Transverse colon (tissue), 3 donors: ENCODE measurements around the gene PDZD2.

Experiments used
- POLR2A ChIP-seq: fragments of 450-650 bp; IDR thresholded peaks from one replicate; pipeline ENCODE4 v1.6.1; 2016; ENCODE audit warnings: antibody characterized with exemption, mild to moderate bottlenecking, moderate library complexity
- POLR2AphosphoS5 ChIP-seq, 3 donors: sonication (generic); formaldehyde crosslinking; IDR thresholded peaks; one replicate each; pipeline ENCODE4 v1.6.1; 2016; ENCODE audit warnings: antibody characterized with exemption in 3 of 3

DNA sequence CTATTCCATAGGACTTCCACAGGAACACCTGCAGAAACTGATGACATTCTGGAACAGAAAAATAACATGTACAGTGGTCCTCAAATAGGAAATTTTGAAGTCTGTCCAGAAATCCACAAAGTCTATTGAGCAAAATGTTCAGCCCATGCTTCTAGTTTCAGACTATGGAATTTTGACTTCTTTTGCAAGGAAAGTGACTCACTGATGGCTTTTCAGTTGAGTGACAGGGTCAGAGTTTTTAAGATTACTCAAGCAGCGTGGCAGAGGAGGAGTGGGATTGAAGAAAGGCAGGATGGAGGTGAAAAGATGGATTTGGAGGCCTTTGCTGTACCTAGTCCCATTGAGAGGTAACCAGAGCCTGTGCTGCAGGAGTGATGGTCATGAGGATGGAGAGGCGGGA, 383.7 kb downstream of the PDZD2 start:
- no peak for TF ChIP-seq POLR2A
- TF ChIP-seq POLR2AphosphoS5 (IDR thresholded peaks at IDR 0.05), result no peak
